Dedifferentiated amniotic fluid mesenchymal stem cell (primary cell): Measurements from ENCODE around the gene PRKCQ.
A peak's percentile ranks its signal among the peaks of the same experiment; 100 is the strongest.

Source experiments
- DNase-seq: peaks from one replicate; pipeline ENCODE4 v3.0.0-alpha.2; 2016; ENCODE audit errors: extremely low spot score

PRKCQ gene

GRCh38 chr10:6405713-6406112 lies 174.4 kb downstream of the PRKCQ start:
- DNase-seq = no peak

DNA sequence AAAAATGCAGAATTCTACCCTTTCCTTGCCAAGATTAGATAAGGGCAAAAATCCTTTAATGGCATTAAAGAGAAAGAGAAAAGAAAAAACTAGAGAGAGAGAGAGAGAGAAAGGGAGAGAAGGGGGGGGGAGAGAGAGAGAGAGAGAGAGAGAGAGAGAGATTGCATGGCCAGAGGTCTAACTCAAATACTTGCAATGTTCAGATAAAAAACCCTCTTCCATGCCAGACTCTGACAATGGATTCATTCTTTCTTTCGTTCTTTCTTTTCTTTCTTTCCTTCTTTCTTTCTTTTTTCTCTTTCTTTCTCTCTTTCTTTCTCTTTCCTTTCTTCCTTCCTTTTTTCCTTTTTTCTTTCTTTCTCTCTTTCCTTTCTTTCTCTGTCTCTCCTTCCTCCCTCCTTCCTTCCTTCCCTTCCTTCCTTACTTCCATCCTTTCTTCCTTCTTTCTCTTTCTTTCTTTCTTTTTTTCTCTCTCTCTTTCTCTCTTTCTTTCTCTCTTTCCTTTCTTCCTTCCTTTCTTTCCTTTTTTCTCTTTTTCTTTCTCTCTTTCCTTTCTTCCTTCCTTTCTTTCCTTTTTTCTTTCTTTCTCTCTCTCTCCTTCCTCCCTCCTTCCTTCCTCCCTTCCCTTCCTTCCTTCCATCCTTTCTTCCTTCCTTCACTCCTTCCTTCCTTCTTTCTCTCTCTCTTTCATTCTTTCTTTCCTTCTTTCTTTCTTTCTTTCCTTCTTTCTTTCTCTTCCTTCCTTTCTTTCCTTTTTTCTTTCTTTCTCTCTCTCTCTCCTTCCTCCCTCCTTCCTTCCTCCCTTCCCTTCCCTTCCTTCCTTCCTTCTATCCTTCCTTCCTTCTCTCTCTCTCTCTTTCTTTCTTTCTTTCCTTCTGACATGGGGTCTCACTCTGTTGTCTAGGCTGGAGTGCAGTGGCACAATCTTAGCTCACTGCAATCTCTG lies 175.7 kb downstream of the PRKCQ start:
- DNase-seq = no peak

DNA sequence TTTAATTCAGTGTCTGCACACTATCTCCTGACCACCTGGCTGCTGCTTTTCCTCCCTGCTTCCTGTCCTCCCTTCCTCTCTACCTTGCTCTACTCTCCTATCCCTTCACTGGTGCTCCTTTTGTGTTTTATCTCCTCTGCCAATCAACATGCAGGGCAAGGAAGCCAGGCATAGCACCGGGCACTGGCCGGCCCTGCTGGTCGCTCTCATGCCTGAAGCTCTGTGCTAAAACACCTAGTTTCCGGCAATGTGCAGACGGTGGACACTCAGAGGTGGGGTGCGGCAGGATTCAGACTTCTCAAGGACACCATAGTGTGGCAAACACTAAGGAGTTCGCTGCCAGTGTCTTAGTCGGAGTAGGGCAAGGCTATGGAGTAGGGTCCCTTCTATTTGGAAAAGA lies 177.1 kb downstream of the PRKCQ start:
- DNase-seq = no peak

- DNase-seq = no peak
Observed at GRCh38 chr10:6402349-6402709, 177.7 kb downstream of the PRKCQ start.

DNA sequence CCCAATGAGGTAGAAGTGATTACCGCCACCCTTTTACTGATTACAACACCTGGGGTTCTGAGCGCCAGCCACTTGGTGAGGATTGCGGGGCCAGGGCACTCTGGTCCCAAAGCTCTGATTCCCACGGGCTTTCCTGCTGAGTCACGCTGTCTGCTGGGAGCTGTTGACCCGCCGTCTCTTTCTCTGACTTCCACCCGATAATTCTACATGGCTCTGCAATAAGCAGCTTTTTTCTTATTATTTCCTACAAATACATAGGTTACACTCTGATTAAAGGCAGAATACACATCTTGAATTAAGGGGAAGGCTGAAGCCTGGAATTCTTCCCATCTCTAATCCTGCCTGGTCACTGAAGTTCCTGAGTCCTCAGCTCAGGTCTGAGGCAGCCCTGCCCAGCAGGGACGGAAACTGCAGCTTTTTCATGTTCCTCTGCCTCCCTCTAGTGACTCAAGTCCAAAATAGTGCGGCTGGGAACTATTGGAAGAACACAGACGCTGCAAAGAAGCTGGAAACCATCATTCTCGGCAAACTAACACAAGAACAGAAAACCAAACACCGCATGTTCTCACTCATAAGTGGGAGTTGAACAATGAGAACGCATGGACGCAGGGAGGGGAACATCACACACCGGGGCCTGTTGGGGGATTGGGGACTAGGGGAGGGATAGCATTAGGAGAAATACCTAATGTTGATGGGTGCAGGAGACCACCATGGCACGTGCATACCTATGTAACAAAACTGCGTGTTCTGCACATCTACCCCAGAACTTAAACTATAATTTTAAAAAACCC lies 178.3 kb downstream of the PRKCQ start:
- peak; percentile 94 for DNase-seq

DNA sequence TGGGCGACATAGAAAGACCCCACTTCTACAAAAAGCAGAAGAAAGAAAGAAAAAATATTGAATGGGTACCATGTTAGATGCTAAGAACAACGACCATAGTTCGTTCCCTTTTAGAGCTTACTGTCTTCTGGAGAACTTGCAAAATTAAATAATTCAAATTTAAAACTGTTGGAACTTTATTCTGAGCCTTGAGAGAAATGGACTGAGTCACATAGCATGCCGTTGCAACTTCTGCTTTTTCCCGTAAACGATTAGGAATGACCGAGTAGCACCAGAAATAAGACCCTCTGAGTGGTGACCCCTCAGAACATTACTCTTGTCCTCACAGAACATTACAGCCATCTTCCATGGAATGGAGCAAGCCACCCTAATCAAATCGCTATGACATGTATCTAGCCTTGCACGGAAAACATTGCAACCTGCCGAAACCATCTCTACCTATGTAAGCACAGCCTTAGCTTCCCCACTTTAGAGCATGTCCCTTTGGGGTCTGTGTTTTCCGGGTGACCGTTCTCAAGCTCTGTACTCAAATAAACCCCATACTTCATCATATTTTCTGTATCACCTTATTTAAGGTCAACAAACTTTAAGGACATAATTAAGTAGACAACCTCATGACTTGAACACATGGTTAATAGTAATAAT lies 179.1 kb downstream of the PRKCQ start:
- no peak for DNase-seq

DNA sequence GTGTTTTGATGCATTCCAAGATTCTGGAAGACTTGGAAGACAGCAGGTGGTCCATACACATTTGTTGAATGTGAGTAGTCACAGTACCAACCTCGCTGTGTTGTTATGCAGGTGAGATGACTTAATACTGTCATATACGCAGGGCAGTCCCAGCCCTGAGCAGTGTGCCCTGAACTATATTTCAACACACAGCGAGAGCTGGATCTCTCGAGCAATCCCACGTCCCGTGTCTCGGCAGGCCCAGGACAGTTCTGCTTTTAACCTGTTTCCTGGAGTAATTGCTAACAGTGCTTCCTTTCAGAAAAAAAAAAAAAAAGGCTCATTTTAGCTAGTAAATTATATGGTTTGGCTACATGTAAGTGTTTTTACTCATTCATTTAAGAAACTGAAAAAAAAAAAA lies 179.7 kb downstream of the PRKCQ start:
- no peak for DNase-seq

DNA sequence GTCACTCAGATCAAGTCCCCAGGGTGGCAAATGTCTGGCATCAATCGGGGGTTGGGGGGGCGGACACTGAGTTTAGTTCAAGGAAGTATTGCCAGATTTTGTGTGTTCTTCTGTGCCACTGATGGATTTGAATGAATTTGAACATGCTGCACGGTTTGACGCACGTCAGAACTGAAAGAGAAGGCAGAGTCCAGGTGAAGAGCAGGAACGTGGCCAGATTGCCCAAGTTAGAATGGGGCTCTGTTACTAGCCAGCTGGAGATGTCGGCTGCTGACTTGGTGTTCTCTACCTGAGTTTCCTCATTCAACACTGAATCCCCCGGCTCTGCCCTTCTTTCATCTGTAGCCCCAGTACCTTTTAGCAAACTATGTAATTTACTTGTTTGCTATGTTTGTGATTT lies 180.2 kb downstream of the PRKCQ start:
- DNase-seq = no peak

DNA sequence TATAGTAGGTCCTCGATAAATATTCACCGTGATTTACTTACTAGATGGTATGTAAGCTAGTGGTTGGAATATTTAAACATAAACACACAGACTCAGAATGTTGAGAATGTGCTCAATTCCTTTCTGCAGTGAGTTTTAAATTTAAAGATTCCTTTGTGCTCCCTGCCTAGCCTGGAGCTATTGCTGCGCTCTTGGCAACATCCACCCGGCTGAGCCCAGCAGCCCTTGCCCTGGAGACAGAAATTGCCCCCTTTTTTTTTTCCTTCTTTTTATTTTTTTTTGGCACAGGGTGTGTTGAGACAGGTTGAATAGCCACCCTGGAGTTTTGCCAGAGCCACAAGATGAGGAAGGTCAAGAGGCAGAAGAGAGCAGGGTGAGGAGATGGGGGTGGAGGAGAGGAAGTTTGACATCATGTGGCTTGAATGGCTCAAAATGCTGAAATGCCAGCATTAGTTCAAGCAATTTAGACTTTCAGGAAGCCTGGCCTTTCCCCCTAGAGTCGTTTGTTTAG lies 180.8 kb downstream of the PRKCQ start:
- peak; percentile 77 for DNase-seq

GRCh38 chr10:6398399-6398798 lies 181.7 kb downstream of the PRKCQ start:
- no peak for DNase-seq

GRCh38 chr10:6396652-6397051 lies 183.4 kb downstream of the PRKCQ start:
- DNase-seq = peak; percentile 34

DNA sequence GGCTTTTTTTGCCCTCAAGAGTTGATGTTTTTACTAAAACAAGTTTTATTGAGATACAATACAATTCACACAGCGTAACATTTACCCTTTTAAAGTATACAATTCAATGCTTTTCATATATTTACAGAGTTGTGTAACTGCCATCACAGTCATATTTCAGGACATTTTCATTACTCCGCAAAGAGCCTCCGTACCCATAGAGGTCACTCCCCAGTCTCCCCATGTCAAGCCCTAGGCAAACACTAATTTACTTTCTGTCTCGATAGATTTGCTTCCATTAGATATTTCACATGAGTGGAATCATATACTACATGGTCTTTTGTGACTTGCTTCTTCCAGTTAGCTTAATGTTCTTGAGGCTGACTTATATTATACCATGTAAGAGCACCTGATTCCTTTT lies 183.8 kb downstream of the PRKCQ start:
- DNase-seq = no peak

GRCh38 chr10:6395606-6396005 lies 184.5 kb downstream of the PRKCQ start:
- no peak for DNase-seq

GRCh38 chr10:6394084-6394483 lies 186.0 kb downstream of the PRKCQ start:
- no peak for DNase-seq

GRCh38 chr10:6393168-6393567 lies 186.9 kb downstream of the PRKCQ start:
- no peak for DNase-seq

GRCh38 chr10:6390213-6390845 lies 189.7 kb downstream of the PRKCQ start:
- DNase-seq = no peak

DNA sequence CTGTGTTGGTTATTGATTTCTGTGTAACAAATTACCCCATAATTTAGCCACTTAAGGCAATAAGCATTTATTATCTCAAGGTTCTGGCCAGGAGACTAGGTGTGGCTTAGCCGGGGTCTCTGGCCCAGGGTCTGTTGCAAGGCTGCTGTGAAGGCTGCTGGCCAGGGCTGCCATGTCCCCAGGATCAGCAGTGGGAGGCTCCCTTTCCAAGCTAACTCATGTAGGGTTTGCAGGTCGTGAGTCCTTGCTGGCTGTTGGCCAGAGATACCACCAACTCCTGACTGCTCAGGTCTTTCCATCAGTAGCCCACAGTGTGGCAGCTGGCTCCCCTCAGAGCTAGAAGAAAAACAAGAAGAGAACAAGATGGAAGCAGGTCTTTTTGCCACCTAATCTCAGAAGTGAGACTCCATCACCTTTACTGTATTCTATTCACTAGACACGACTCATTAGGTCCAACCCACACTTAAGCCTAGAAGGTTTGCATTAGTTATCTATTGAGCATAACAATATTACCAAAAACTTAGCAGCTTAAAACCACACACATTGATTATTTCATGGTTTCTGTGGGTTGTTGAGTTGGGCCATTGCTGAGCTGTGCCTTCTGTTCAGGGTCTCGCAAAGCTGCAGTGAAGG lies 191.7 kb downstream of the PRKCQ start:
- DNase-seq = no peak

DNA sequence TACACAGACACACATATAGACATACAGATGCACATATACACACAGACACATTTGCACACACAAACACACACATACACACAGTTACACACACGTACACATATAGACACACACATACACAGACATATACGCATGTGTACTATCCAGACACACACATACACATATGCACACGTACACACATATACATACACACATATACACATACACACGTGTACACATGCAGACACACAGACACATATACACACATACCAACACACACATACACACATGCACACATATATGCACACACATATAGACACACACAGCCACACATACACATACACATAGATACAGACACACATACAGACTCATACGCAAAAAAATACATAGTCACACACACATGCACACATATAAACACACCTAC lies 193.1 kb downstream of the PRKCQ start:
- DNase-seq = no peak

DNA sequence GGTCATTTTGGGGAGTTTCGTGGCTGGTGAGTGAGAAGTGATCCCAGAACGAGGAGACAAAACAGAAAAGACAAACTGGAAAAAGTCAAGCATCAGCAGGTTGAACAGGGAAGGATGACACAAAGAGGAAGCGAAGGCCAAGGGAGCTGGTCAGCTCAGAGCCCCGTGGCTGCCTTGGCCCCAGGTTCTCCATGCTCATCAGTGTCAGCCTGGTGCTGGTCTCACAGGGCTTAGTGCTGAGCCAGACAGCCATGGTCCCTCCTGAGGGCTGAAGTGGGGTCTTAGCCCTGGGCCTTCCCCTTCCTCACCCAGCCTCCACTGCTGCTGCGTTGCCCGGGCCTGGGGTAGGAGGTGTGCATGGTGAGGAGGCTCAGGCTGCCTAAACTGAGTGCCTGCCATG lies 193.7 kb downstream of the PRKCQ start:
- no peak for DNase-seq

GRCh38 chr10:6385665-6386064 lies 194.4 kb downstream of the PRKCQ start:
- no peak for DNase-seq

- no peak for DNase-seq
Observed at GRCh38 chr10:6384847-6385246, 195.2 kb downstream of the PRKCQ start.
